K562 (cell line): Measurements from ENCODE around the gene LIPE. TPM values are rescaled to one million over a fixed set of nuclear protein-coding genes. Genes with fewer than 3 reads are reported as not detected.

Source experiments
- CTBP1 ChIP-seq: fragments of 450-650 bp; IDR thresholded peaks from 2 replicates; pipeline ENCODE4 v1.6.1; 2016; ENCODE audit warnings: borderline replicate concordance
- JUN ChIP-seq, 2 experiments: sonication (generic) in 1 of 2; formaldehyde crosslinking in 1 of 2; IDR thresholded peaks; 2 replicates each; pipeline versions ENCODE4 v1.6.1 to v1.8.0; 2012 to 2022; ENCODE audit warnings: borderline replicate concordance in 2 of 2, mild to moderate bottlenecking in 2 of 2, improper control_type of control experiment in 1 of 2, low read depth in 1 of 2, low read length in 1 of 2, missing genetic modification reagents in 1 of 2
- MEIS2 ChIP-seq: fragments of 450-650 bp; IDR thresholded peaks from 2 replicates; pipeline ENCODE4 v1.6.1; 2014; ENCODE audit warnings: mild to moderate bottlenecking; ENCODE audit not compliant: partially characterized antibody
- POLR2G ChIP-seq: fragments of 200-400 bp; formaldehyde crosslinking; IDR thresholded peaks from 2 replicates; pipeline ENCODE4 v1.6.1; 2017; ENCODE audit warnings: low read depth, mild to moderate bottlenecking, antibody characterized with exemption, low read length, moderate library complexity
- ZBTB11 ChIP-seq, 3 experiments: fragments of 200-800 bp in 1 of 3; fragments of 250-450 bp in 1 of 3; fragments of 450-650 bp in 1 of 3; sonication (Bioruptor Pico) in 1 of 3; sonication (Bioruptor generic) in 1 of 3; formaldehyde crosslinking in 1 of 3; IDR thresholded peaks; 2 replicates each; pipeline versions ENCODE4 v1.6.1 to v1.8.0; 2016 to 2022; ENCODE audit warnings: mild to moderate bottlenecking in 2 of 3, missing genetic modification characterization in 2 of 3, missing compliant biosample characterization in 1 of 3, moderate library complexity in 1 of 3
- ZBTB2 ChIP-seq: fragments of 450-650 bp; IDR thresholded peaks from 2 replicates; pipeline ENCODE4 v1.6.1; 2016; ENCODE audit warnings: antibody characterized with exemption
- ZNF407 ChIP-seq: fragments of 450-650 bp; IDR thresholded peaks from 2 replicates; pipeline ENCODE4 v1.6.1; 2016; ENCODE audit warnings: low read depth
- polyA plus RNA-seq, 8 experiments: library from polyadenylated mRNA; depleted of rRNA in 4 of 8; stranded (reverse) in 5 of 8; unstranded in 3 of 8; fragments of >200 nt; fragmentation: Nextera tagmentation in 2 of 8; fragmentation: Illumina TruSeq in 1 of 8; extraction: Ambion mirVana in 2 of 8; extraction: Trizol in 1 of 8; gene quantifications; 2 replicates each; pipeline versions ENCODE4 v1.2.1 to v1.2.3, GENCODE V29; 2011 to 2014; ENCODE audit warnings: inconsistent platforms in 1 of 8, missing spikeins in 1 of 8
- total RNA-seq, 7 experiments: library from RNA; depleted of rRNA in 6 of 7; stranded (reverse); fragments of >200 nt in 6 of 7; fragmentation: Illumina TruSeq in 2 of 7; extraction: Trizol in 2 of 7; gene quantifications; 2 replicates each; pipeline versions ENCODE4 v1.2.1 to v1.2.3, GENCODE V29; 2011 to 2021; ENCODE audit warnings: low replicate concordance in 1 of 7

Gene LIPE
- total and polyA plus RNA-seq, 9 of the 15 experiments (the other 6 are each of a cell fraction or from before 2014, with no cell fraction given): 0.22 TPM; not detected in 8

GRCh38 chr19:42386974-42387707 lies 40.0 kb downstream of the LIPE start (continued):
- no peak for TF ChIP-seq ZBTB11 (CRISPR knock-in tag; IDR thresholded peaks at IDR 0.05)
- TF ChIP-seq ZBTB2: 0 out of 2 replicates have a peak, but pooled peaks have one; percentile 32
- TF ChIP-seq JUN (IDR thresholded peaks at IDR 0.05; ENCODE audit: borderline replicate concordance, low read depth, low read length): no peak
- no peak for TF ChIP-seq JUN (CRISPR knock-in tag; IDR thresholded peaks at IDR 0.05; ENCODE audit: borderline replicate concordance)
- TF ChIP-seq POLR2G: peak; percentile 69
- TF ChIP-seq ZNF407: no peak
- TF ChIP-seq CTBP1: peak; percentile 90
- TF ChIP-seq MEIS2: no peak
